Measurements from ENCODE around the gene WNT6. TPM values are rescaled to one million over a fixed set of nuclear protein-coding genes. Genes with fewer than 3 reads are reported as not detected.

WNT6 gene
- total RNA-seq, 2 donors from 2014 or later, result not detected

GRCh38 chr2:218824004-218824403 is 35.6 kb upstream of the WNT6 start:
- Mint-ChIP-seq H3K27me3 (ENCODE audit: insufficient read depth) (no peaks in the 10 kb centered on the region), H3K9me3 (no peaks in the 10 kb centered on the region), H3K4me3 (no peak overlapping the region), H3K27ac (no peak overlapping the region), H3K4me1 (no peaks in the 10 kb centered on the region), H3K36me3 (ENCODE audit: low read depth) (peaks cover 13% of the 10 kb centered on the region)
- no peaks in the 10 kb centered on the region for H3K9me3 ChIP-seq (ENCODE audit: control insufficient read depth, low read length)
- H3K4me1 ChIP-seq (ENCODE audit: control insufficient read depth, insufficient read depth, low read length), result no peaks in the 10 kb centered on the region
- no peak for DNase-seq
- H3K4me3 ChIP-seq (ENCODE audit: low read length), result no peak overlapping the region
- no peak for TF ChIP-seq CTCF (conservative IDR thresholded peaks at IDR 0.05)
- H3K9ac ChIP-seq (ENCODE audit: extremely low read depth, low read length, poor library complexity, severe bottlenecking), result no peak overlapping the region
- WGBS, 2 experiments (ENCODE audit: insufficient coverage in 1 of 2, insufficient read length in 1 of 2), result 86 to 94% methylated on average over 4 to 7 of the region's 7 CpGs
- peaks cover 2% of the 10 kb centered on the region for H3K36me3 ChIP-seq (ENCODE audit: control insufficient read depth, insufficient read depth, low read length)
- no peaks in the 10 kb centered on the region for H3K27me3 ChIP-seq (ENCODE audit: control insufficient read depth, insufficient read depth, low read length, poor library complexity, severe bottlenecking)
- no peak overlapping the region for H3K27ac ChIP-seq (ENCODE audit: low read depth, low read length)

GRCh38 chr2:218826791-218827190 is 32.8 kb upstream of the WNT6 start:
- H3K27me3 Mint-ChIP-seq (ENCODE audit: insufficient read depth), result no peaks in the 10 kb centered on the region

GRCh38 chr2:218827701-218828476 is 31.7 kb upstream of the WNT6 start:
- TF ChIP-seq CTCF (conservative IDR thresholded peaks at IDR 0.05), result no peak
- Mint-ChIP-seq H3K9me3 (no peaks in the 10 kb centered on the region), H3K27ac (no peak overlapping the region), H3K36me3 (ENCODE audit: low read depth) (no peaks in the 10 kb centered on the region), H3K4me1 (peaks cover 3% of the 10 kb centered on the region), H3K27me3 (ENCODE audit: insufficient read depth) (peaks cover 3% of the 10 kb centered on the region), H3K4me3 (no peak overlapping the region)
- no peaks in the 10 kb centered on the region for H3K27me3 ChIP-seq (ENCODE audit: control insufficient read depth, insufficient read depth, low read length, poor library complexity, severe bottlenecking)
- no peak overlapping the region for H3K9ac ChIP-seq (ENCODE audit: extremely low read depth, low read length, poor library complexity, severe bottlenecking)
- DNase-seq, result no peak
- H3K36me3 ChIP-seq (ENCODE audit: control insufficient read depth, insufficient read depth, low read length), result no peaks in the 10 kb centered on the region
- H3K4me1 ChIP-seq (ENCODE audit: control insufficient read depth, insufficient read depth, low read length), result peaks cover 1% of the 10 kb centered on the region
- no peak overlapping the region for H3K4me3 ChIP-seq (ENCODE audit: low read length)
- no peaks in the 10 kb centered on the region for H3K9me3 ChIP-seq (ENCODE audit: control insufficient read depth, low read length)
- H3K27ac ChIP-seq (ENCODE audit: low read depth, low read length), result no peak overlapping the region
- 92 to 96% methylated on average over 8 to 14 of the region's 14 CpGs for WGBS, 2 experiments (ENCODE audit: insufficient coverage in 1 of 2, insufficient read length in 1 of 2)

More at GRCh38 chr2:218826791-218827190, 32.8 kb upstream of the WNT6 start:
- H3K27ac Mint-ChIP-seq, result no peak overlapping the region
- Histone ChIP-seq H3K9me3 (ENCODE audit: control insufficient read depth, low read length) (no peaks in the 10 kb centered on the region), H3K9ac (ENCODE audit: extremely low read depth, low read length, poor library complexity, severe bottlenecking) (no peak overlapping the region), H3K4me1 (ENCODE audit: control insufficient read depth, insufficient read depth, low read length) (no peaks in the 10 kb centered on the region), H3K27ac (ENCODE audit: low read depth, low read length) (no peak overlapping the region), H3K4me3 (ENCODE audit: low read length) (no peak overlapping the region), H3K36me3 (ENCODE audit: control insufficient read depth, insufficient read depth, low read length) (no peaks in the 10 kb centered on the region), H3K27me3 (ENCODE audit: control insufficient read depth, insufficient read depth, low read length, poor library complexity, severe bottlenecking) (no peaks in the 10 kb centered on the region)
- TF ChIP-seq CTCF (conservative IDR thresholded peaks at IDR 0.05), result no peak
- no peaks in the 10 kb centered on the region for H3K36me3 Mint-ChIP-seq (ENCODE audit: low read depth)
- H3K4me3 Mint-ChIP-seq, result no peak overlapping the region
- no peaks in the 10 kb centered on the region for H3K9me3 Mint-ChIP-seq
- H3K4me1 Mint-ChIP-seq, result no peaks in the 10 kb centered on the region
- no peak for DNase-seq
- WGBS, 2 experiments (ENCODE audit: insufficient coverage in 1 of 2, insufficient read length in 1 of 2), result 92 to 94% methylated on average over 4 to 10 of the region's 10 CpGs

All from endodermal cell (in vitro differentiated cells).